Right renal cortex interstitium (tissue), 3 donors: ENCODE measurements around the gene IL17RE. TPM values are rescaled to one million over a fixed set of nuclear protein-coding genes. Genes with fewer than 3 reads are reported as not detected.
A peak's percentile ranks its signal among the peaks of the same experiment; 100 is the strongest.
"Not testable (repeated sequence)": the region's sequence is repeated elsewhere in the genome, so short reads cannot be mapped to it uniquely, and the experiment has no call there.

Experiments used
- DNase-seq, 3 donors: peaks; one replicate each; pipeline ENCODE4 v3.0.0-alpha.2; 2013; ENCODE audit warnings: low read depth in 3 of 3, low spot score in 2 of 3
- polyA plus RNA-seq, 3 donors: library from polyadenylated mRNA; unstranded; fragments of 120-200 nt; gene quantifications; one replicate each; pipeline ENCODE4 v1.2.1, GENCODE V29; 2013; ENCODE audit not compliant: insufficient read length in 3 of 3

IL17RE gene
- polyA plus RNA-seq, result 10 to 100 TPM; 11.5 to 12.7 (median 11.5) TPM

- DNase-seq, result no peak
Measured at GRCh38 chr3:9902372-9903237, at the start of gene IL17RE. IL17RE (plus strand) TSS chr3:9902848; CDS start chr3:9902933, 85 bp downstream.

- not testable (repeated sequence) for DNase-seq
Measured at GRCh38 chr3:9854291-9854940, 48.2 kb upstream of the IL17RE start.

- no peak for DNase-seq
Measured at GRCh38 chr3:9855594-9855993, 47.1 kb upstream of the IL17RE start.

- DNase-seq, result no peak
Measured at GRCh38 chr3:9859530-9860025, 43.1 kb upstream of the IL17RE start.

- DNase-seq, result no peak
Measured at GRCh38 chr3:9861201-9861600, 41.4 kb upstream of the IL17RE start.

GRCh38 chr3:9861626-9862130, 41.0 kb upstream of the IL17RE start:
- DNase-seq, result no peak

- DNase-seq, result peak in 1 of 3 donors; percentile 23
Measured at GRCh38 chr3:9862391-9863057, 40.1 kb upstream of the IL17RE start.

- no peak for DNase-seq
Measured at GRCh38 chr3:9863058-9863772, 39.4 kb upstream of the IL17RE start.

GRCh38 chr3:9864200-9864927, 38.3 kb upstream of the IL17RE start:
- DNase-seq, result peak in 1 of 3 donors; percentile 43

GRCh38 chr3:9865125-9865637, 37.5 kb upstream of the IL17RE start:
- DNase-seq, result not testable (repeated sequence)

- no peak for DNase-seq
Measured at GRCh38 chr3:9866639-9867038, 36.0 kb upstream of the IL17RE start.

GRCh38 chr3:9867106-9867505, 35.5 kb upstream of the IL17RE start:
- DNase-seq, result no peak

- no peak for DNase-seq
Measured at GRCh38 chr3:9869955-9870354, 32.7 kb upstream of the IL17RE start.

- no peak for DNase-seq
Measured at GRCh38 chr3:9870978-9871377, 31.7 kb upstream of the IL17RE start.

- not testable (repeated sequence) for DNase-seq
Measured at GRCh38 chr3:9872067-9872466, 30.6 kb upstream of the IL17RE start.

- DNase-seq, result no peak
Measured at GRCh38 chr3:9875448-9875847, 27.2 kb upstream of the IL17RE start.

GRCh38 chr3:9876255-9876654, 26.4 kb upstream of the IL17RE start:
- not testable (repeated sequence) for DNase-seq

GRCh38 chr3:9876991-9877390, 25.7 kb upstream of the IL17RE start:
- no peak for DNase-seq

GRCh38 chr3:9878700-9879099, 23.9 kb upstream of the IL17RE start:
- DNase-seq, result no peak
